GM18498 (cell line): ENCODE measurements around the gene TENT4B.

ENCODE experiments used
- ATAC-seq: cut with Tn5 transposase; IDR thresholded peaks from one replicate; pipeline ENCODE4 v1.9.1; 2021; ENCODE audit warnings: mild to moderate bottlenecking, moderate library complexity; ENCODE audit not compliant: unreplicated experiment

TENT4B gene

DNA sequence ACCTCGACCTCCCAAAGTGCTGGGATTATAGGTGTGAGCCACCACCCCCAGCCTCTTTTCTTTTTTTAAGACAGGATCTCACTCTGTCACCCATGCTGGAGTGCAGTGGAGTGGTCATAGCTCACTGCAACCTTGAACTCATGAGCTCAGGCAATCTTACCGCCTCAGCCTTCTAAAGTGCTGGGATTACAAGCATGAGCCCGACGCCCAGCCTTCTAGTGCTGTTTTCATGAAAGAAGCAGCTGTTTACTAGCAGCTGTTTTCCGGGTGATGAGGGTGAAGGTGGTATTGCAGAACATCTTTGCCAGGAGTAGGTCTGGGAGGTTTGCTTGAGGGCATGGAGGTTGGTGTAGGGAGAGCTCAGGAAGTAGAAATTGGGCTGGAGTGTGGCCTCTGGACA, 115.2 kb downstream of the TENT4B start:
- no peak for ATAC-seq

GRCh38 chr16:50269061-50269705, 116.1 kb downstream of the TENT4B start:
- ATAC-seq: no peak

- no peak for ATAC-seq
Measured at GRCh38 chr16:50269769-50270509, 116.8 kb downstream of the TENT4B start.

DNA sequence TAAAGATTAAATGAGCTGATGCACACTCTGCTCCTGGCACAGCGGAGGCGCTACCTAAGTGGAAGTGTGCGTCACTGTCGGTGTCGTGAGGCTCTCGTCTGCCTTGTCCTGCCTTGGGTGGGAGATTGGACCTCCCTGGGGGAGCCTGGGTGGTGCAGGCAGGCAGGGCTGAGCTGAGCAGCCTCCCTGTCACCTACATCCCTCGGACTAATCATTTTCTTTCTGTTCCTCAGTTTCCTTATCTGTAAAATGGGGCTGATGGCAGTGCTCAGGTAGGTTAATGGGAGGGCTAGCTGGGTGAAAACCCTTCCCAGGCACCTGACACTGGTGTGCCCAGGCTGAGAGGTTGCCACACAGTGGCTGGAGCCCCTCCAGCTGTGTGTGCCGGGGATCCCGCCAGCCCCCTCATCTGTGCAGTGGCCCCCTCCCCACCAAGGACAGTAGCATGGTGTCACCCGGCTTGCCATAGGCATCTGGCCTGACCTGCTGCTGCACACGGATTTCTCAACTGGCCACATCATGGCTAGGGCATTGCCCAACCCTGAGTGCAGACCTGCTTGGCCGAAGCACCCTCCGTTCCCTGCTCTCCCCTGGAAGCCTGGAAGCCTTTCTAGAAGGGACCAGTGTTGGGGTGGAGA, 117.5 kb downstream of the TENT4B start:
- ATAC-seq: no peak

DNA sequence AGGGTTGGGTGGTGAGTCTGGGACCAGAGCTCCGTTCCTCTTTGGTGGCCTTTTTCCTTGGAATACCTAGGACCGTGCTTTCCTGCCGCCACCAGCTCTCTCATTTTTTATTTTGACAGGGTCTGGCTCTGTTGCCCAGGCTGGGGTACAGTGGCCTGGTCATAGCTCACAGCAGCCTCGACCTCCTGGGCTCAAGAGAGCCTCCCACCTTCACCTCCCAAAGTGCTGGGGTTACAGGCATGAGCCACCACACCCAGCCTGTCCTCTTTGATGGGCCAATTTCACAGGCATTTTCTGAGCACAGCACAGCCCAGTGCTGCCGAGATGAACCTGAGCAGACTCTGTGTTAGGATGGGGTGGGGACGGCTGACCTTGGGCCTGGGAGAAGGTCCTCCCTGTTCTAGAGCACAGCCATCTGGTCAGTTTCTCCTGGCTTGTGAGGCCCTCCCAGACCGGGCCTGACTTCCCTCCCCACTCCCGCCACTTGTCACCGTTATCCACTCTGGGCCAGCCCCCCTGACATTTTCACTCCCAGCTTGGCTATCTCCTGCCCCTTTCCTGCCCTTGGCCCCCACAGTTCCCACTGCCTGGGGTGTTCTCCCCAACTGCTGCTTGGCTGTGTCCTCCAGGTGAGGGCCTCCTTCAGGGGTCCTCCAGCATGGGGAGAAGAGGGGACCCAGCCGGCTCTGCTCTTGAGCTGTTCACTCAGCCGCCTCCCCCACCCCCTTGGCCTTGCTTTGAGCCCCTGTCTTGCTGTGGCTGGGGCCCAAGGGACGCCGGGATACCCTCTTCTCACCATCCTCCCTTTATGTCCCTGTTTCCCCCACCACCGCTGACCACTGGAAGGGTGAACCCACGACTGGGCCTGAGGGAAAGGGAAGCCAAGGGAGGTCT, 118.3 kb downstream of the TENT4B start:
- ATAC-seq: no peak

GRCh38 chr16:50272111-50272571, 119.0 kb downstream of the TENT4B start:
- ATAC-seq: no peak

GRCh38 chr16:50272687-50273381, 119.7 kb downstream of the TENT4B start:
- ATAC-seq: no peak

DNA sequence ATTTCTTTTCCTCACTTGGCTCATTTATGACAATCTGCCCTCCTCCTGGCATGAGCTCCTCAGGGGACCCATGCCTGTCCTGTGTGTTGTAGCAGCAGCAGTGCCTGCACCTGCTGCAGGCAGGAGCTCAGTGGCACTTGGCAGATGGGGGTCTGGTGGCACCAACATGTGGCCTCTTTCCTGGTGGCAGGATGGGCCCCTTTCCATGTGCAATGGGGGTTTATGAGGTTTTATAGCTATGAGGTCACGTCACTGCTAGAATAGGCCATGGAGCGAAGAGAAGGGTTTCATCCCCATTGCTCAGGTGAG, 120.2 kb downstream of the TENT4B start:
- no peak for ATAC-seq

DNA sequence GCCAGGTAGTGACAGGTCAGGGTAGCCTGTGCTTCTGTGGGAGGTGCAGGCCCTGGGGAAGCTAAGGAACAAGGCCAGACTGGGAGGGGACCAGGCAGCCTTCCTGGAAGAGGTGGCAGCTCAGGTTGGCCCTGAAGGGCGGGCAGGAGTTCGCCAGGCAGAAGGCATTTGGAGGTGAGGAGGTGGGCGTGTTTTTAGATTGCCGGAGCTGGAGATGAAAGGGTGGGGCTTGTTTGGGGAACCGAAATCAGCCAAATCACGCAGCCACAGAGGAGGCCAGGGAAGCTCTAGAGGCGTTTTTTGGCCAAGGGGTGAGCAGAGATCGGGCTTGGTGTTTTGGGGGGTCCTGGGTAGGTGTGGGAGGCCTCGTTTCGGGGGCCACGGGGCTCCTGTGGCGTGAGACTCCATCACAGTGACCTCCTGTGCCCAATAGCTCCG, 120.8 kb downstream of the TENT4B start:
- peak; percentile 75 for ATAC-seq

GRCh38 chr16:50274326-50275097, 121.4 kb downstream of the TENT4B start:
- peak; percentile 33 for ATAC-seq

DNA sequence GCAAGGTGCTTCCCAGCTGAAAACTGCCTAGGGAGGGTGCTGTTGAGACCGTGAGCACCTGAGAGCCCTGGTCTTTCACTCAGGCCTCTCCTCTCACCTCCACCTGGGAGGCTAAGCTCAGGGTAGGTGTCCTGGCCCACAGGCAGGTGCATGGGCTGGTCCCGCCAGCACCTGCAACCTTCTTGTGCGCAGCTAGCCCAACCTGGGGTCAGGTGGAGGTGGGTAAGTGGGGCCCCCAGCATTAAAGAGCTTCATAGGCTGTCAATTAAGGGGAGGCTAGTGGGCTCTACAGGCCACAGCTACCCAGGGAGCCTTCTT, 122.0 kb downstream of the TENT4B start:
- ATAC-seq: no peak

- ATAC-seq: no peak
Measured at GRCh38 chr16:50275428-50276325, 122.6 kb downstream of the TENT4B start.

DNA sequence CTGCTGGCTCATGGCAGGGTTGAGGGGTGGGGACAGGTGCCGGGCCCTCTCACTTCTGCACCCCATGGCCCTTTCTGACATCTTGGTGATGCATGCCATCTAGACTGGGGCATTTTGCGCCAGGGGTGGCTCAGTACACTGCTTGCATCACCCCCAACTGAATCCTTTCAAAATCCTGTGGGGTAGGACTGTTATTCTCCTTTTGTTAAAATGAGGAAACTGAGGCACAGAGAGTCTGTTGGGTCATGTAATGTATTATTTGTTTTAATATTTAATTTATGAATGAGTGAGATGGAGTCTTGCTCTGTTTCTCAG, 123.2 kb downstream of the TENT4B start:
- no peak for ATAC-seq

DNA sequence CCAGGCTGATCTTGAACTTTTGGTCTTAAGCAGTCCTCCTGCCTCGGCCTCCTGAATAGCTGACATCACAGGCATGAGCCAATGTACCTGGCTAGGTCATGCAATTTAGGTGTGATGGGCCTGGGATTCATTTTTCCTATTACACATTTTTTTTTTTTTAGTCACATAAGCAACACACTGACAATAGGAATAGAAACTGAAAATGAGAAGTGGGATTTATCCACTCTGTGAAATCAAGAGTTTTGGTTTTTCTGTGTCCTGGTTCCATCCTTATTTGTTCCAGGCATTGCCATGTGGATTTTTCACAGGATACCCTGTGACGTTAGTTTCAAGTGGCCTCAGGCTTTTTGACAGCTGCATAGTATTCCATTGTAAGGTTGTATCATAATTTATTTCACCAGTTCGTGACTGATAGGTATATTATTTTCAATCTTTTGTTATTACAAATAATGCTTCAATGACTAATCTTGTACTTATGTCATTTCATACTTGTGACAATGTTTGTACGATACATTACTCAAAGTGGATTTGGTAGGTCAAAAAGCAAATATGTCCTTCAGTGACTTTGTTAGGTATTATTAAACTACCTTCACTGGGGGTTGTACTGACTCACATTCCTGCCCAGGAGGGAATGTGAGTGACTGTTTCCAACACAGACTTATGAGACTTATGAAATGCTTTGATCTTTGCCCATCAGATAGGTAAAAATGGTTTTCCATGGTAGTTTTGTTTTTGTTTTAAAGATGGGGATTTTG, 123.9 kb downstream of the TENT4B start:
- no peak for ATAC-seq

- no peak for ATAC-seq
Measured at GRCh38 chr16:50278251-50278650, 125.1 kb downstream of the TENT4B start.

- ATAC-seq: no peak
Measured at GRCh38 chr16:50279504-50279865, 126.4 kb downstream of the TENT4B start.

DNA sequence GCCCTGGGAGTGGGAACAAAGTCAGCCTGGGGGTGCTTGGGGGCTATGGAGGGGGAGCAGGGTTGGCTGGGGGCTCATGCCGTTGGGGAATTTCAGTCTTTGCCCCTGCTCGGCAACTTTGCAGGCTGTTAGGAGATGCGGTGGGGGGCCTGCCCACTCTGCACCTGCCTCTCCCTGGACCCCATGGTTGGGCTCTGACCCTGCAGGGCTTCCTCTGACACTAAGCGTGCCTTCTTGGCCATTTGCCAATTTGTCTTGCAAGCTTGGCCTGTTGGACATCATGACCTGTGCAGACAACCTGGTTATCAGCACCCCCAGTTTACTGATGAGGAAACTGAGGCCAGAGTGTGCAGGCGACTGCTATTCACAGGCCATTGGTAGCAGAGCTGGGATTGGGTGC, 127.8 kb downstream of the TENT4B start:
- ATAC-seq: no peak
